Neuronal stem cell (in vitro differentiated cells): ENCODE results near the gene CC2D1A.

ENCODE experiments used
- DNase-seq: peaks from one replicate; pipeline ENCODE4 v3.0.0-alpha.2; 2013; ENCODE audit warnings: low spot score
- H2AFZ ChIP-seq: one replicate; pipeline ENCODE4 v1.6.1; 2013; ENCODE audit warnings: mild to moderate bottlenecking, low read length, inconsistent platforms
- H2AK5ac ChIP-seq: 2 replicates; pipeline ENCODE4 v1.6.1; 2013; ENCODE audit warnings: low read depth, mild to moderate bottlenecking, inconsistent platforms, low read length, moderate library complexity, mixed read lengths
- H2BK120ac ChIP-seq: 2 replicates; pipeline ENCODE4 v1.6.1; 2013; ENCODE audit warnings: low read depth, mild to moderate bottlenecking, inconsistent platforms, low read length, moderate library complexity, mixed read lengths
- H2BK12ac ChIP-seq: one replicate; pipeline ENCODE4 v1.6.1; 2013; ENCODE audit warnings: low read length, inconsistent platforms
- H2BK15ac ChIP-seq: 2 replicates; pipeline ENCODE4 v1.6.1; 2013; ENCODE audit warnings: mild to moderate bottlenecking, low read length, inconsistent platforms, mixed read lengths
- H2BK5ac ChIP-seq: one replicate; pipeline ENCODE4 v1.6.1; 2013; ENCODE audit warnings: inconsistent platforms, mild to moderate bottlenecking, low read length, moderate library complexity
- H3K14ac ChIP-seq: one replicate; pipeline ENCODE4 v1.6.1; 2013; ENCODE audit warnings: low read length, inconsistent platforms
- H3K18ac ChIP-seq: 2 replicates; pipeline ENCODE4 v1.6.1; 2013; ENCODE audit warnings: low read length, inconsistent platforms
- H3K23ac ChIP-seq: 2 replicates; pipeline ENCODE4 v1.6.1; 2013; ENCODE audit warnings: low read depth, mild to moderate bottlenecking, mixed read lengths, low read length, inconsistent platforms; ENCODE audit not compliant: poor library complexity
- H3K27ac ChIP-seq: replicated peaks from 3 replicates; pipeline ENCODE4 v1.5.1; 2013; ENCODE audit warnings: low read length, inconsistent platforms
- H3K27me3 ChIP-seq, 3 experiments: 2 replicates each; pipeline ENCODE4 v1.6.1; 2013; ENCODE audit warnings: low read length in 3 of 3, mild to moderate bottlenecking in 2 of 3, inconsistent platforms in 1 of 3, low read depth in 1 of 3, mixed read lengths in 1 of 3, moderate library complexity in 1 of 3; ENCODE audit not compliant: control insufficient read depth in 3 of 3, insufficient read depth in 3 of 3
- H3K36me3 ChIP-seq, 2 donors: replicated peaks in 1 of 2; 2 replicates each; pipeline ENCODE4 v1.6.1; 2013; ENCODE audit warnings: low read length in 2 of 2; ENCODE audit not compliant: control insufficient read depth in 2 of 2, insufficient read depth in 2 of 2
- H3K4ac ChIP-seq: 2 replicates; pipeline ENCODE4 v1.6.1; 2013; ENCODE audit warnings: inconsistent platforms, mild to moderate bottlenecking, low read length, moderate library complexity
- H3K4me1 ChIP-seq, 2 donors: 1 replicate in 1 of 2; 2 replicates in 1 of 2; pipeline ENCODE4 v1.6.1; 2013; ENCODE audit warnings: low read length in 2 of 2, low read depth in 1 of 2; ENCODE audit not compliant: control insufficient read depth in 2 of 2, insufficient read depth in 1 of 2
- H3K4me2 ChIP-seq: one replicate; pipeline ENCODE4 v1.6.1; 2013; ENCODE audit warnings: mild to moderate bottlenecking, low read length, inconsistent platforms; ENCODE audit not compliant: insufficient read depth, poor library complexity, severe bottlenecking
- H3K4me3 ChIP-seq, 2 donors: 2 replicates each; pipeline ENCODE4 v1.5.1; 2013; ENCODE audit warnings: low read length in 2 of 2, mild to moderate bottlenecking in 2 of 2, inconsistent platforms in 1 of 2, moderate library complexity in 1 of 2
- H3K79me1 ChIP-seq: one replicate; pipeline ENCODE4 v1.6.1; 2013; ENCODE audit warnings: low read depth, mild to moderate bottlenecking, inconsistent platforms, low read length, moderate library complexity
- H3K9ac ChIP-seq: one replicate; pipeline ENCODE4 v1.6.1; 2013; ENCODE audit warnings: mild to moderate bottlenecking, low read depth, low read length, inconsistent platforms; ENCODE audit not compliant: poor library complexity
- H3K9me3 ChIP-seq, 2 donors: replicated peaks in 1 of 2; 2 replicates each; pipeline versions ENCODE3 to v1.6.1; 2013; ENCODE audit warnings: low read length in 2 of 2, mild to moderate bottlenecking in 2 of 2, inconsistent platforms in 1 of 2, low read depth in 1 of 2, mixed read lengths in 1 of 2, moderate library complexity in 1 of 2; ENCODE audit not compliant: control insufficient read depth in 2 of 2, insufficient read depth in 1 of 2
- H4K8ac ChIP-seq: one replicate; pipeline ENCODE4 v1.6.1; 2013; ENCODE audit warnings: low read depth, mild to moderate bottlenecking, inconsistent platforms, low read length, moderate library complexity
- H4K91ac ChIP-seq: one replicate; pipeline ENCODE4 v1.6.1; 2013; ENCODE audit warnings: low read length, low read depth, mild to moderate bottlenecking, inconsistent platforms; ENCODE audit not compliant: poor library complexity
- WGBS, 2 donors: extraction: QIAGEN DNeasy Blood & Tissue Kit; methylation state at CpG; one replicate each; pipeline ENCODE4 v1.1.7; 2013; ENCODE audit warnings: missing lambda C conversion rate in 2 of 2, mixed read lengths in 1 of 2; ENCODE audit not compliant: insufficient read length in 2 of 2, insufficient replicate concordance in 1 of 2; ENCODE audit errors: extremely low coverage in 2 of 2; 5-methylcytosine and 5-hydroxymethylcytosine counted together

The CC2D1A gene

GRCh38 chr19:13938301-13939064, 32.5 kb downstream of the CC2D1A start, which contains the start of gene PODNL1:
PODNL1 (minus strand) TSS chr19:13938417; CDS start chr19:13938181, 236 bp downstream.
- Histone ChIP-seq H3K14ac (peak within 1 kb of the TSS; percentile 99), H4K8ac (peak within 1 kb of the TSS; percentile 99), H2BK5ac (peak within 1 kb of the TSS; percentile 66), H3K4ac (peak within 1 kb of the TSS; percentile 37), H2BK12ac (peak within 1 kb of the TSS; percentile 94), H3K23ac (peak within 1 kb of the TSS; percentile 73), H2BK120ac (peak within 1 kb of the TSS; percentile 67), H3K27ac (no peak within 1 kb of the TSS), H3K4me1 (peaks cover 20 to 21% of the 10 kb centered on the region in 2 donors), H3K79me1 (no peaks in the 10 kb centered on the region), H2AFZ (peak within 1 kb of the TSS; percentile 80), H3K18ac (peak within 1 kb of the TSS; percentile 90), H3K27me3 (peaks cover 0 to 2% (median 0%) of the 10 kb centered on the region in 3 experiments), H3K4me3 (peak within 1 kb of the TSS; percentile 24 to 34), H3K36me3 (peaks cover 0 to 4% of the 10 kb centered on the region in 2 donors), H3K9ac (peak within 1 kb of the TSS; percentile 81), H2BK15ac (peak within 1 kb of the TSS; percentile 97), H3K4me2 (peak within 1 kb of the TSS; percentile 37), H3K9me3 (peaks cover 2 to 4% of the 10 kb centered on the region in 2 donors), H4K91ac (no peak within 1 kb of the TSS), H2AK5ac (peak within 1 kb of the TSS; percentile 86)
- DNase-seq, result no peak
- no CpG with 5 or more reads among the region's 21 CpGs for WGBS, 2 donors

DNA sequence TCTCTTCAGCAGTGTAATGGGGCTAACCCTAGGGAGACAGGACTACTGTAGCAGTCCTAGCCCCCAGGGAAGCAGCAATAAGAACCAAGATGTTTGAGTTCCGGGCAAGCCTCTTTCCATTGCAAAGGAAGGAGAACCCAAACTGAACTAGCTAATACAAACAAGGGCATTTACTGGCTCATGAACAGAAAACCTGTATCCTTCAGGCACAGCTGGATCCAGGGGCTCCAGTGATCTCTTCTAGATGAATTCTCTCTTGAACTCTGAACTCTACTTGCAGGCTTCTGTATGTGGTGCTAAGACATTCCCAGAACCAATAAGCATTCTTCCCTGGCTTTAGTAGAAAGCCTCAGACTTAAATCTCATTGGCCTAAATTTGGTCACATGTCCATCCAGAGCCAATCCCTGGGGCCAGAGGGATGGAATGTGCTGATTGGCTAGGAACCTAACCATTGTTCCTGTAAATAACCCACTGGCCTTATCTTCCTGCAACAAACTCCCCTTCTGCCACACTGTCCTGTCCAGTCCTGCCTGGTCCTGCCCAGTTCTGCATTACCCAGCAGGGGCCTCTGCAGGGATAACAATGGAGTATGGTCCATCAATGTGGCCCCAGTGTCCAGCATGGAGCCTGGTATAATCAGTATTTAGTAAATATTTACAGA, 36.2 kb downstream of the CC2D1A start:
- H2AFZ ChIP-seq, result no peak overlapping the region
- no peak overlapping the region for H3K14ac ChIP-seq
- H3K9ac ChIP-seq, result no peak overlapping the region
- H3K18ac ChIP-seq, result no peak overlapping the region
- no peak overlapping the region for H2BK5ac ChIP-seq
- H2BK12ac ChIP-seq, result no peak overlapping the region
- H3K79me1 ChIP-seq, result no peaks in the 10 kb centered on the region
- H2BK120ac ChIP-seq, result no peak overlapping the region
- no peaks in the 10 kb centered on the region for H3K27me3 ChIP-seq
- H3K4me1 ChIP-seq, result peaks cover 4 to 10% of the 10 kb centered on the region in 2 donors
- no peak overlapping the region for H3K27ac ChIP-seq
- no peak overlapping the region for H3K4ac ChIP-seq
- H3K4me3 ChIP-seq, result no peak overlapping the region
- DNase-seq, result no peak
- peaks cover 2 to 4% of the 10 kb centered on the region in 2 donors for H3K9me3 ChIP-seq
- H3K4me2 ChIP-seq, result no peak overlapping the region
- H3K23ac ChIP-seq, result no peak overlapping the region
- no peak overlapping the region for H2AK5ac ChIP-seq
- H3K36me3 ChIP-seq, result no peaks in the 10 kb centered on the region
- no CpG with 5 or more reads among the region's 1 CpG for WGBS, 2 donors
- H4K8ac ChIP-seq, result no peak overlapping the region
- H2BK15ac ChIP-seq, result no peak overlapping the region
- H4K91ac ChIP-seq, result no peak overlapping the region

- no CpG with 5 or more reads among the region's 4 CpGs for WGBS, 2 donors
- Histone ChIP-seq H3K9me3 (peaks cover 2 to 4% of the 10 kb centered on the region in 2 donors), H3K14ac (no peak overlapping the region), H3K79me1 (no peaks in the 10 kb centered on the region), H3K9ac (no peak overlapping the region), H2BK5ac (no peak overlapping the region), H4K91ac (no peak overlapping the region), H3K27ac (no peak overlapping the region), H3K4me3 (no peak overlapping the region), H2AFZ (no peak overlapping the region), H3K4ac (no peak overlapping the region), H2BK12ac (no peak overlapping the region), H3K18ac (no peak overlapping the region), H3K27me3 (no peaks in the 10 kb centered on the region), H4K8ac (no peak overlapping the region), H2BK15ac (no peak overlapping the region), H2AK5ac (no peak overlapping the region), H3K23ac (no peak overlapping the region), H3K4me1 (no peaks in the 10 kb centered on the region), H2BK120ac (no peak overlapping the region), H3K4me2 (no peak overlapping the region), H3K36me3 (no peaks in the 10 kb centered on the region)
- DNase-seq, result no peak
These were observed 40.4 kb downstream of the CC2D1A start for GRCh38 chr19:13946414-13946813.

- H4K91ac ChIP-seq, result no peak overlapping the region
- no peak overlapping the region for H3K4me3 ChIP-seq
- H3K23ac ChIP-seq, result no peak overlapping the region
- H3K4me2 ChIP-seq, result no peak overlapping the region
- peaks cover 4 to 9% of the 10 kb centered on the region in 2 donors for H3K4me1 ChIP-seq
- H2BK12ac ChIP-seq, result no peak overlapping the region
- no peak overlapping the region for H2BK120ac ChIP-seq
- H3K36me3 ChIP-seq, result peaks cover 12 to 23% of the 10 kb centered on the region in 2 donors
- no CpG with 5 or more reads among the region's 2 CpGs for WGBS, 2 donors
- H3K9me3 ChIP-seq, result no peaks in the 10 kb centered on the region
- H2AFZ ChIP-seq, result no peak overlapping the region
- H3K4ac ChIP-seq, result no peak overlapping the region
- no peak overlapping the region for H3K27ac ChIP-seq
- H3K14ac ChIP-seq, result no peak overlapping the region
- H2AK5ac ChIP-seq, result no peak overlapping the region
- no peak for DNase-seq
- H4K8ac ChIP-seq, result no peak overlapping the region
- H3K9ac ChIP-seq, result no peak overlapping the region
- no peak overlapping the region for H3K18ac ChIP-seq
- H2BK15ac ChIP-seq, result no peak overlapping the region
- H2BK5ac ChIP-seq, result no peak overlapping the region
- H3K27me3 ChIP-seq, result no peaks in the 10 kb centered on the region
- H3K79me1 ChIP-seq, result peaks cover 20% of the 10 kb centered on the region
These were observed 45.0 kb downstream of the CC2D1A start for GRCh38 chr19:13951043-13951442.
